GM18907 (cell line): ENCODE results near the gene HSPA9.

Source experiments
- ATAC-seq: cut with Tn5 transposase; IDR thresholded peaks from one replicate; pipeline ENCODE4 v1.9.1; 2021; ENCODE audit warnings: mild to moderate bottlenecking, moderate library complexity; ENCODE audit not compliant: unreplicated experiment

HSPA9 gene

GRCh38 chr5:138564242-138564641 lies 11.0 kb downstream of the HSPA9 start:
- no peak for ATAC-seq

GRCh38 chr5:138563340-138564118 lies 11.7 kb downstream of the HSPA9 start:
- ATAC-seq: no peak

- ATAC-seq: no peak
Measured at GRCh38 chr5:138560971-138561370, 14.2 kb downstream of the HSPA9 start.

- ATAC-seq: no peak
Measured at GRCh38 chr5:138559937-138560336, 15.3 kb downstream of the HSPA9 start.

- ATAC-seq: no peak
Measured at GRCh38 chr5:138557677-138558076, 17.5 kb downstream of the HSPA9 start.

- ATAC-seq: no peak
Measured at GRCh38 chr5:138554143-138554542, 21.1 kb downstream of the HSPA9 start.

GRCh38 chr5:138553437-138554095 lies 21.6 kb downstream of the HSPA9 start:
- no peak for ATAC-seq

GRCh38 chr5:138552657-138553056 lies 22.5 kb downstream of the HSPA9 start:
- ATAC-seq: no peak

GRCh38 chr5:138549414-138549813 lies 25.8 kb downstream of the HSPA9 start:
- ATAC-seq: no peak

GRCh38 chr5:138545919-138546562 lies 29.2 kb downstream of the HSPA9 start:
- no peak for ATAC-seq

GRCh38 chr5:138544181-138545134 lies 30.7 kb downstream of the HSPA9 start:
- no peak for ATAC-seq

GRCh38 chr5:138543730-138544104 lies 31.5 kb downstream of the HSPA9 start:
- peak; percentile 50 for ATAC-seq

- peak; percentile 92 for ATAC-seq
Measured at GRCh38 chr5:138542956-138543729, 32.1 kb downstream of the HSPA9 start, which contains the start of gene ETF1. ETF1 (minus strand) TSS chr5:138543236; CDS start chr5:138542918, 318 bp downstream.

- ATAC-seq: peak; percentile 0
Measured at GRCh38 chr5:138542180-138542955, 32.8 kb downstream of the HSPA9 start.

- no peak for ATAC-seq
Measured at GRCh38 chr5:138541511-138542179, 33.6 kb downstream of the HSPA9 start.

- ATAC-seq: no peak
Measured at GRCh38 chr5:138539791-138540190, 35.4 kb downstream of the HSPA9 start.

- no peak for ATAC-seq
Measured at GRCh38 chr5:138538943-138539627, 36.1 kb downstream of the HSPA9 start.

- no peak for ATAC-seq
Measured at GRCh38 chr5:138536665-138537315, 38.4 kb downstream of the HSPA9 start.
